GM18909 (cell line): ENCODE data around the gene SH3BP5.

Source experiments
- ATAC-seq: cut with Tn5 transposase; IDR thresholded peaks from one replicate; pipeline ENCODE4 v1.9.1; 2021; ENCODE audit warnings: mild to moderate bottlenecking; ENCODE audit not compliant: unreplicated experiment, poor library complexity

SH3BP5 gene

GRCh38 chr3:15347737-15348110 is 15.3 kb upstream of the SH3BP5 start:
- no peak for ATAC-seq

- no peak for ATAC-seq
Observed at GRCh38 chr3:15347063-15347736, 14.8 kb upstream of the SH3BP5 start.

- ATAC-seq = no peak
Observed at GRCh38 chr3:15346516-15346915, 14.1 kb upstream of the SH3BP5 start.

GRCh38 chr3:15345608-15346137 is 13.3 kb upstream of the SH3BP5 start:
- ATAC-seq = peak; percentile 94

GRCh38 chr3:15345066-15345607 is 12.8 kb upstream of the SH3BP5 start:
- peak; percentile 10 for ATAC-seq

GRCh38 chr3:15342945-15343344 is 10.6 kb upstream of the SH3BP5 start:
- ATAC-seq = no peak

GRCh38 chr3:15342246-15342645 is 9.9 kb upstream of the SH3BP5 start:
- no peak for ATAC-seq

GRCh38 chr3:15341030-15341726 is 8.8 kb upstream of the SH3BP5 start:
- no peak for ATAC-seq

- no peak for ATAC-seq
Observed at GRCh38 chr3:15339786-15340215, 7.4 kb upstream of the SH3BP5 start.

- no peak for ATAC-seq
Observed at GRCh38 chr3:15339001-15339400, 6.6 kb upstream of the SH3BP5 start.

- ATAC-seq = no peak
Observed at GRCh38 chr3:15337963-15338362, 5.6 kb upstream of the SH3BP5 start.

GRCh38 chr3:15336057-15336456 is 3.7 kb upstream of the SH3BP5 start:
- no peak for ATAC-seq

GRCh38 chr3:15333956-15334263 is 1.5 kb upstream of the SH3BP5 start:
- ATAC-seq = no peak

- no peak for ATAC-seq
Observed at GRCh38 chr3:15333099-15333955, 941 bp upstream of the SH3BP5 start.

GRCh38 chr3:15331606-15332404 is 581 bp downstream of the SH3BP5 start:
- ATAC-seq = peak; percentile 34

GRCh38 chr3:15331072-15331605 is 1.2 kb downstream of the SH3BP5 start:
- no peak for ATAC-seq

GRCh38 chr3:15330031-15330596 is 2.3 kb downstream of the SH3BP5 start:
- no peak for ATAC-seq

- no peak for ATAC-seq
Observed at GRCh38 chr3:15329046-15330005, 3.1 kb downstream of the SH3BP5 start.
